ENCODE measurements around the gene NSUN7. TPM values are rescaled to one million over a fixed set of nuclear protein-coding genes. Genes with fewer than 3 reads are reported as not detected.

NSUN7 gene
- total RNA-seq, 6 experiments from 2014 or later, result 0.18 to 0.61 (median 0.36) TPM

DNA sequence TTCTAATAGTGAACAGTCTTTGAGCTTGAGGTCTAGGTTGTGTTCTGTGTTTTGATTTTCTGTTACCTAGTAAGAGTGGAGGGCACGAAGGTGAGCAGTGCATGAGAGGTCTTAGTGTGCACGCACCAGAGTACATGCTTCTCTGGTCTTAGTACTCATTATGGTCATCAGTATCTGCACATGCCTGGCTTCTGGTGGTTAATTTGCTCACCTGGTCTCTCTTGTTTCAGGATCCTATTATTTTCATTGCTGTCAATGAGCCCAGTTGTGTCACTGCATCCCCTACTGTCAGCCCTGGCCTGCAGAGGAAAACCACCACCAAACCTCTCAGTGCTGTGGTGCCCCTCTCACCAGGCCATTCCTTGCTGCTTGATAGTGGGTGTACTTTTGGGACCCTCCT, 54.8 kb downstream of the NSUN7 start:
- no peak for ATAC-seq
- Histone ChIP-seq H3K27me3 (no peaks in the 10 kb centered on the region), H3K4me3 (no peak overlapping the region), H3K4me1 (peaks cover 0 to 11% (median 0%) of the 10 kb centered on the region in 4 donors), H3K27ac (no peak overlapping the region), H3K36me3 (no peaks in the 10 kb centered on the region), H3K9me3 (no peaks in the 10 kb centered on the region)
- DNase-seq, result no peak
- TF ChIP-seq, protein P1, sequence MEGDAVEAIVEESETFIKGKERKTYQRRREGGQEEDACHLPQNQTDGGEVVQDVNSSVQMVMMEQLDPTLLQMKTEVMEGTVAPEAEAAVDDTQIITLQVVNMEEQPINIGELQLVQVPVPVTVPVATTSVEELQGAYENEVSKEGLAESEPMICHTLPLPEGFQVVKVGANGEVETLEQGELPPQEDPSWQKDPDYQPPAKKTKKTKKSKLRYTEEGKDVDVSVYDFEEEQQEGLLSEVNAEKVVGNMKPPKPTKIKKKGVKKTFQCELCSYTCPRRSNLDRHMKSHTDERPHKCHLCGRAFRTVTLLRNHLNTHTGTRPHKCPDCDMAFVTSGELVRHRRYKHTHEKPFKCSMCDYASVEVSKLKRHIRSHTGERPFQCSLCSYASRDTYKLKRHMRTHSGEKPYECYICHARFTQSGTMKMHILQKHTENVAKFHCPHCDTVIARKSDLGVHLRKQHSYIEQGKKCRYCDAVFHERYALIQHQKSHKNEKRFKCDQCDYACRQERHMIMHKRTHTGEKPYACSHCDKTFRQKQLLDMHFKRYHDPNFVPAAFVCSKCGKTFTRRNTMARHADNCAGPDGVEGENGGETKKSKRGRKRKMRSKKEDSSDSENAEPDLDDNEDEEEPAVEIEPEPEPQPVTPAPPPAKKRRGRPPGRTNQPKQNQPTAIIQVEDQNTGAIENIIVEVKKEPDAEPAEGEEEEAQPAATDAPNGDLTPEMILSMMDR (IDR thresholded peaks at IDR 0.05), result no peak
- no peak for TF ChIP-seq POLR2A (IDR thresholded peaks at IDR 0.05)
- 95% methylated on average over 2 of the region's 2 CpGs for WGBS (ENCODE audit: insufficient coverage, low coverage, low lambda C conversion rate, missing lambda C conversion rate)
- intact Hi-C loops (cut with DNase I), result no loop called here

DNA sequence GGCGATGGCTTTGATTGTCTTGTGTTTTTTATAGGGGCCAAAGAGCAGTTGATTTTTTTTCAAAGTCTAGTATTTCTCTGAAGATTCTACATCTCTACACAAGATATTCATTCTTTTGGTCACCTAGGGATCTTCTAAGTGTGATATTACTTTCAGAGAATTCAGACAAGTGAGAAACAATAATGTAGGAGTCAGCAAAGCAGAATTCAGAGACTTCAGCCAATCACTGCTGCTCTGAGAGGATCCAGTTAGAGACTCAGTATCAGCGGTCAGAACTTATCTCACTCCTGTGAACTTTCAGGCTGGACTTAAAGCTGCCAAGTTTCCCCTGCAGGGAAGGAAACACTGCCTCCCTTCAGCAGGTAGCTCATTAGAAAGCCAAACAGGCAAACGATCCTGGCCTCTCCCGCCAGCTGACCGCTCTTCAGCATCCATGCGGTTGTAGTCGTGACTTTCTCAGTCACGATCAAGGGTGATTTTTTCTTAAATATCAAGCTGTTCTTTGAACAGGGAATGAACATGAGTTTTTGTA, 59.2 kb downstream of the NSUN7 start:
- H3K4me3 ChIP-seq, result no peak overlapping the region
- H3K36me3 ChIP-seq, result peaks cover 0 to under 1% (median 0%) of the 10 kb centered on the region in 4 donors
- TF ChIP-seq, protein P1 (IDR thresholded peaks at IDR 0.05), result no peak
- TF ChIP-seq POLR2A (IDR thresholded peaks at IDR 0.05), result no peak
- DNase-seq, result no peak
- no peak overlapping the region for H3K27ac ChIP-seq
- H3K27me3 ChIP-seq, result no peaks in the 10 kb centered on the region
- no peak for ATAC-seq
- no peaks in the 10 kb centered on the region for H3K9me3 ChIP-seq
- peaks cover 0 to 18% (median 0%) of the 10 kb centered on the region in 4 donors for H3K4me1 ChIP-seq
- intact Hi-C loops (cut with DNase I), result no loop called here
- 84% methylated on average over 8 of the region's 8 CpGs for WGBS (ENCODE audit: insufficient coverage, low coverage, low lambda C conversion rate, missing lambda C conversion rate)

DNA sequence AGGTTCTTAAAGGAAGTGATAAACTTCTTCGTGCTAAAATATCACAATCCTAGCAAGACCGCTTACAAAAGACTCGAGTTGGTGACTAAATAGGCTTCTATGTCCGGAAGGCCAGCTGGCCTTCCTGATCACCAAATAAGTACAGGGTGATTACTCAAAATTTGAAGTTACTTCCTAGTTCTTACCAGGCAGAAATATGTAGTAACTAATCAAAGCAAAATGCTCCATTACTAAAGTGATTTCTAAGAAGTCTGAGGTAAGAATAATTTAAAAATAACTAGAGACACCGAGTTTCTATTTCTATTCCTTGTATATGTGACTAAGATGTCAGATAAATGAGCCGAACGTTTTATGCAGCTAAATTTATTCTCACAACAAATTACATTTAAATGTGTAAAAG, 62.2 kb downstream of the NSUN7 start:
- ATAC-seq (peak; percentile 24 to 71 (median 56)), DNase-seq (no peak)
- Histone ChIP-seq H3K4me3 (no peak overlapping the region), H3K27ac (peak overlapping the region in 1 of 3 donors; percentile 25), H3K27me3 (no peaks in the 10 kb centered on the region), H3K36me3 (peaks cover 0 to 16% (median 5%) of the 10 kb centered on the region in 4 donors), H3K4me1 (peaks cover 0 to 11% (median 0%) of the 10 kb centered on the region in 4 donors), H3K9me3 (no peaks in the 10 kb centered on the region)
- WGBS (ENCODE audit: insufficient coverage, low coverage, low lambda C conversion rate, missing lambda C conversion rate), result 62% methylated on average over 7 of the region's 7 CpGs
- TF ChIP-seq, protein P1 (IDR thresholded peaks at IDR 0.05), result no peak
- TF ChIP-seq POLR2A (IDR thresholded peaks at IDR 0.05), result no peak
- intact Hi-C loops (cut with DNase I), result no loop called here

DNA sequence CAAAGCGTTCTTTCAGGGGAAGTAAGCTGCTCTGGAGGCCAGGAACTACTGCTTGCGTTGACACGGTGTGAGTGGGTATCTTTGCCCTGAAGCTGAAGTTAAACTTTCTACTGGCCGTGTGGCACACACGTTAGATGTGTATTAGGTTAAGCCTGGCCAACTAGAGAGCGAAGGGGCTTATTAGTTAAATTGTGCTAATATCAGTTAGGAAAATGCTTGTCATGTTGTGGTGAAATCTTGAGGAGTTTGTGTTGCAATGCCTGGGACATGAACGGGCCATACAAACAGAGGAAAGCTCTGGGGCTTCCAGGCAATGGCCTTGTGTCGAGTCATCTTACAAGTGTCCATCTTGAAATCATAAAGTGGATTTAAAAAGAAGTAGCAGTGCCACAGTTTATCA, 62.6 kb downstream of the NSUN7 start:
- Histone ChIP-seq H3K27me3 (no peaks in the 10 kb centered on the region), H3K27ac (peak overlapping the region in 1 of 3 donors; percentile 25), H3K4me1 (peaks cover 0 to 9% (median 0%) of the 10 kb centered on the region in 4 donors), H3K9me3 (no peaks in the 10 kb centered on the region), H3K4me3 (no peak overlapping the region), H3K36me3 (peaks cover 0 to 16% (median 5%) of the 10 kb centered on the region in 4 donors)
- DNase-seq (no peak), ATAC-seq (peak; percentile 36 to 73 (median 53))
- WGBS (ENCODE audit: insufficient coverage, low coverage, low lambda C conversion rate, missing lambda C conversion rate), result 76% methylated on average over 8 of the region's 8 CpGs
- intact Hi-C loops (cut with DNase I), result no loop called here
- TF ChIP-seq, protein P1 (IDR thresholded peaks at IDR 0.05), result no peak
- TF ChIP-seq POLR2A (IDR thresholded peaks at IDR 0.05), result no peak
